Measurements from ENCODE around the gene PTGDS. TPM values are rescaled to one million over a fixed set of nuclear protein-coding genes. Genes with fewer than 3 reads are reported as not detected.

The PTGDS gene
- total and polyA plus RNA-seq, 3 experiments from 2014 or later, result 0.24 to 5.5 (median 0.49) TPM

- CTCF ChIA-PET, result interaction anchor here (4.6 kb wide), 1 partner anchor 19 kb away, joined by 21 read pairs; the partner anchor contains the start of gene PAXX
- Mint-ChIP-seq H3K9me3 (no peaks in the 10 kb centered on the region), H3K4me1 (peaks cover 21 to 50% (median 22%) of the 10 kb centered on the region in 3 donors), H3K36me3 (no peaks in the 10 kb centered on the region), H3K27me3 (peaks cover 0 to 1% of the 10 kb centered on the region in 2 donors), H3K27ac (no peak overlapping the region), H3K4me3 (no peak overlapping the region)
- Histone ChIP-seq H3K27ac (ENCODE audit: low read depth, low read length) (no peak overlapping the region), H3K9me3 (ENCODE audit: low read length) (no peaks in the 10 kb centered on the region), H3K36me3 (ENCODE audit: insufficient read depth, low read length) (no peaks in the 10 kb centered on the region), H3K27me3 (ENCODE audit: insufficient read depth, low read length, poor library complexity, severe bottlenecking) (no peaks in the 10 kb centered on the region), H3K4me1 (ENCODE audit: insufficient read depth, low read length) (peaks cover 26% of the 10 kb centered on the region), H3K4me3 (ENCODE audit: low read length) (no peak overlapping the region)
- POLR2A ChIA-PET, result no interaction called here
- no peak for DNase-seq
Observed at GRCh38 chr9:136972743-136973142, 4.6 kb upstream of the PTGDS start.

- Histone ChIP-seq H3K36me3 (ENCODE audit: insufficient read depth, low read length) (no peaks in the 10 kb centered on the region), H3K4me1 (ENCODE audit: insufficient read depth, low read length) (peaks cover 26% of the 10 kb centered on the region), H3K27me3 (ENCODE audit: insufficient read depth, low read length, poor library complexity, severe bottlenecking) (no peaks in the 10 kb centered on the region), H3K4me3 (ENCODE audit: low read length) (no peak overlapping the region), H3K9me3 (ENCODE audit: low read length) (no peaks in the 10 kb centered on the region), H3K27ac (ENCODE audit: low read depth, low read length) (no peak overlapping the region)
- ChIA-PET CTCF (interaction anchor here (1.6 to 4.6 kb wide), 8 partner anchors 11 to 61 kb away, joined by 5 to 30 read pairs (median 15); partner anchors contain the start of genes CLIC3 and PAXX), POLR2A (interaction anchor here (1.8 to 3.0 kb wide), 6 partner anchors 8 to 56 kb away, joined by 5 to 11 read pairs (median 6); partner anchors contain the start of gene PAXX)
- peaks cover 0 to 1% of the 10 kb centered on the region in 2 donors for H3K27me3 Mint-ChIP-seq
- no peak for DNase-seq
- H3K27ac Mint-ChIP-seq, result peak overlapping the region in 2 of 8 donors; percentile 15 to 65
- peak overlapping the region in 1 of 7 donors; percentile 85 for H3K4me3 Mint-ChIP-seq
- no peaks in the 10 kb centered on the region for H3K9me3 Mint-ChIP-seq
- peaks cover 21 to 48% (median 22%) of the 10 kb centered on the region in 3 donors for H3K4me1 Mint-ChIP-seq
- no peaks in the 10 kb centered on the region for H3K36me3 Mint-ChIP-seq
Observed at GRCh38 chr9:136973618-136974617, 3.4 kb upstream of the PTGDS start.

GRCh38 chr9:136974817-136975535, 2.3 kb upstream of the PTGDS start:
- H3K4me3 Mint-ChIP-seq, result peak overlapping the region; percentile 63 to 85 (median 70)
- H3K27ac ChIP-seq (ENCODE audit: low read depth, low read length), result no peak overlapping the region

GRCh38 chr9:136975644-136976043, 1.7 kb upstream of the PTGDS start:
- CTCF ChIA-PET, result interaction anchor here (0.9 to 4.6 kb wide), 18 partner anchors 9 to 183 kb away, joined by 3 to 30 read pairs (median 6); partner anchors contain the start of genes AJM1, C8G, CLIC3 and FBXW5
- no peaks in the 10 kb centered on the region for H3K27me3 ChIP-seq (ENCODE audit: insufficient read depth, low read length, poor library complexity, severe bottlenecking)
- POLR2A ChIA-PET, result interaction anchor here (1.0 to 3.0 kb wide), 7 partner anchors 10 to 54 kb away, joined by 3 to 11 read pairs (median 6); partner anchors contain the start of genes CLIC3 and PAXX
- Mint-ChIP-seq H3K27ac (peak overlapping the region in 7 of 8 donors; percentile 48 to 85 (median 76)), H3K27me3 (peaks cover 0 to 5% of the 10 kb centered on the region in 2 donors), H3K36me3 (no peaks in the 10 kb centered on the region), H3K9me3 (no peaks in the 10 kb centered on the region), H3K4me1 (peaks cover 21 to 45% (median 24%) of the 10 kb centered on the region in 3 donors), H3K4me3 (peak overlapping the region; percentile 63 to 85 (median 70))
- H3K9me3 ChIP-seq (ENCODE audit: low read length), result no peaks in the 10 kb centered on the region
- peak in 2 of 5 donors; percentile 30 to 63 for DNase-seq
- H3K27ac ChIP-seq (ENCODE audit: low read depth, low read length), result no peak overlapping the region
- no peaks in the 10 kb centered on the region for H3K36me3 ChIP-seq (ENCODE audit: insufficient read depth, low read length)
- no peak overlapping the region for H3K4me3 ChIP-seq (ENCODE audit: low read length)
- peaks cover 26% of the 10 kb centered on the region for H3K4me1 ChIP-seq (ENCODE audit: insufficient read depth, low read length)

More at GRCh38 chr9:136974817-136975535, 2.3 kb upstream of the PTGDS start:
- Histone ChIP-seq H3K27me3 (ENCODE audit: insufficient read depth, low read length, poor library complexity, severe bottlenecking) (no peaks in the 10 kb centered on the region), H3K4me3 (ENCODE audit: low read length) (peak overlapping the region; percentile 43), H3K36me3 (ENCODE audit: insufficient read depth, low read length) (no peaks in the 10 kb centered on the region), H3K9me3 (ENCODE audit: low read length) (no peaks in the 10 kb centered on the region), H3K4me1 (ENCODE audit: insufficient read depth, low read length) (peaks cover 26% of the 10 kb centered on the region)
- Mint-ChIP-seq H3K27me3 (peaks cover 0 to 1% of the 10 kb centered on the region in 2 donors), H3K27ac (peak overlapping the region; percentile 26 to 85 (median 70)), H3K4me1 (peaks cover 21 to 46% (median 24%) of the 10 kb centered on the region in 3 donors), H3K36me3 (no peaks in the 10 kb centered on the region), H3K9me3 (no peaks in the 10 kb centered on the region)
- ChIA-PET POLR2A (interaction anchor here (0.7 to 3.0 kb wide), 9 partner anchors 9 to 155 kb away, joined by 3 to 11 read pairs (median 6); partner anchors contain the start of genes CLIC3 and PAXX), CTCF (interaction anchor here (0.9 to 4.6 kb wide), 15 partner anchors 10 to 182 kb away, joined by 3 to 30 read pairs (median 8); partner anchors contain the start of genes AJM1, C8G, CLIC3 and FUT7)
- DNase-seq, result no peak

GRCh38 chr9:136977649-136978072, 357 bp downstream of the PTGDS start:
- no peaks in the 10 kb centered on the region for H3K9me3 Mint-ChIP-seq
- H3K27me3 Mint-ChIP-seq, result peaks cover 0 to 5% of the 10 kb centered on the region in 2 donors
- peak overlapping the region in 5 of 7 donors; percentile 23 to 61 (median 44) for H3K4me3 Mint-ChIP-seq
- CTCF ChIA-PET, result interaction anchor here (1.3 to 2.0 kb wide), 2 partner anchors 27 to 51 kb away, joined by 5 read pairs; no protein-coding TSS in a partner anchor
- Histone ChIP-seq H3K9me3 (ENCODE audit: low read length) (no peaks in the 10 kb centered on the region), H3K4me3 (ENCODE audit: low read length) (no peak overlapping the region), H3K36me3 (ENCODE audit: insufficient read depth, low read length) (no peaks in the 10 kb centered on the region), H3K27me3 (ENCODE audit: insufficient read depth, low read length, poor library complexity, severe bottlenecking) (no peaks in the 10 kb centered on the region), H3K4me1 (ENCODE audit: insufficient read depth, low read length) (peaks cover 26% of the 10 kb centered on the region), H3K27ac (ENCODE audit: low read depth, low read length) (no peak overlapping the region)
- no peak for DNase-seq
- POLR2A ChIA-PET, result interaction anchor here (1.0 to 1.6 kb wide), 4 partner anchors 12 to 28 kb away, joined by 3 to 12 read pairs (median 7); partner anchors contain the start of genes CLIC3 and PAXX
- H3K4me1 Mint-ChIP-seq, result peaks cover 21 to 47% (median 24%) of the 10 kb centered on the region in 3 donors
- no peak overlapping the region for H3K27ac Mint-ChIP-seq
- H3K36me3 Mint-ChIP-seq, result no peaks in the 10 kb centered on the region

- ChIA-PET POLR2A (interaction anchor here (0.7 to 1.6 kb wide), 5 partner anchors 13 to 29 kb away, joined by 3 to 12 read pairs (median 5); partner anchors contain the start of genes CLIC3 and PAXX), CTCF (interaction anchor here (1.3 to 2.0 kb wide), 2 partner anchors 27 to 51 kb away, joined by 5 read pairs; no protein-coding TSS in a partner anchor)
- Mint-ChIP-seq H3K9me3 (no peaks in the 10 kb centered on the region), H3K27ac (no peak overlapping the region), H3K4me1 (peaks cover 21 to 47% (median 24%) of the 10 kb centered on the region in 3 donors), H3K4me3 (peak overlapping the region in 4 of 7 donors; percentile 52 to 66 (median 61)), H3K27me3 (peaks cover 0 to 5% of the 10 kb centered on the region in 2 donors), H3K36me3 (no peaks in the 10 kb centered on the region)
- Histone ChIP-seq H3K27ac (ENCODE audit: low read depth, low read length) (no peak overlapping the region), H3K4me3 (ENCODE audit: low read length) (no peak overlapping the region), H3K36me3 (ENCODE audit: insufficient read depth, low read length) (no peaks in the 10 kb centered on the region), H3K27me3 (ENCODE audit: insufficient read depth, low read length, poor library complexity, severe bottlenecking) (no peaks in the 10 kb centered on the region), H3K9me3 (ENCODE audit: low read length) (no peaks in the 10 kb centered on the region), H3K4me1 (ENCODE audit: insufficient read depth, low read length) (peaks cover 26% of the 10 kb centered on the region)
- peak; percentile 68 to 85 (median 79) for DNase-seq
Observed at GRCh38 chr9:136978073-136978864, 965 bp downstream of the PTGDS start.
